Lower leg skin (tissue), 4 donors: ENCODE data around the gene OR5H2. TPM values are rescaled to one million over a fixed set of nuclear protein-coding genes. Genes with fewer than 3 reads are reported as not detected.

Source experiments
- DNase-seq, 2 donors: peaks; one replicate each; pipeline ENCODE4 v3.0.0-alpha.2; 2019; ENCODE audit warnings: low spot score in 2 of 2
- H3K4me3 ChIP-seq: fragments of 200-600 bp; sonication (generic); 2 replicates; pipeline ENCODE4 v1.5.1; 2017; ENCODE audit warnings: mild to moderate bottlenecking, low read depth; ENCODE audit not compliant: poor library complexity, severe bottlenecking
- CTCF ChIP-seq, 3 donors: fragments of 450-650 bp; IDR thresholded peaks; one replicate each; pipeline ENCODE4 v1.5.1; 2016; ENCODE audit warnings: antibody characterized with exemption in 3 of 3, mild to moderate bottlenecking in 3 of 3, moderate library complexity in 2 of 3
- POLR2A ChIP-seq, 2 donors: fragments of 450-650 bp; IDR thresholded peaks; one replicate each; pipeline ENCODE4 v1.6.1; 2016 to 2017; ENCODE audit warnings: antibody characterized with exemption in 2 of 2, mild to moderate bottlenecking in 1 of 2, moderate library complexity in 1 of 2
- WGBS, 2 donors: methylation state at CpG; one replicate each; pipeline ENCODE4 v1.1.5; 2018; 5-methylcytosine and 5-hydroxymethylcytosine counted together
- intact Hi-C: fragments of 100-400 bp; cut with DNase I; formaldehyde crosslinking; loops from one replicate; pipeline ENCODE4 v1.15.0; 2023; ENCODE audit warnings: low total_unique reads
- total RNA-seq, 4 donors: library from RNA; depleted of rRNA; stranded (reverse); fragments of >200 nt; gene quantifications; one replicate each; pipeline ENCODE4 v1.1.0, GENCODE V29; 2016

Gene OR5H2
- total RNA-seq, 4 donors from 2014 or later: not detected

- intact Hi-C loops: no loop called here
- TF ChIP-seq POLR2A (IDR thresholded peaks at IDR 0.05): no peak
- no peak overlapping the region for H3K4me3 ChIP-seq
- 79 to 85% methylated on average over 1 of the region's 1 CpG for WGBS, 2 donors
- DNase-seq: no peak
Measured at GRCh38 chr3:98290916-98291315, 8.6 kb downstream of the OR5H2 start.

- H3K4me3 ChIP-seq: no peak overlapping the region
- DNase-seq: no peak
- WGBS, 2 donors: 86 to 89% methylated on average over 10 of the region's 10 CpGs
- intact Hi-C loops: no loop called here
- TF ChIP-seq POLR2A (IDR thresholded peaks at IDR 0.05) (no peak), CTCF (IDR thresholded peaks at IDR 0.05) (no peak)
Measured at GRCh38 chr3:98291332-98291957, 9.1 kb downstream of the OR5H2 start.

- intact Hi-C loops: loop anchor here (10.0 kb wide), 1 partner anchor 277 kb away; no protein-coding TSS in a partner anchor
- no peak for DNase-seq
- H3K4me3 ChIP-seq: no peak overlapping the region
- WGBS, 2 donors: 78 to 83% methylated on average over 2 of the region's 2 CpGs
- TF ChIP-seq CTCF (IDR thresholded peaks at IDR 0.05) (no peak), POLR2A (IDR thresholded peaks at IDR 0.05) (no peak)
Measured at GRCh38 chr3:98322101-98322500, 39.8 kb downstream of the OR5H2 start.

GRCh38 chr3:98322686-98323085 lies 40.4 kb downstream of the OR5H2 start:
- no peak for TF ChIP-seq POLR2A (IDR thresholded peaks at IDR 0.05)
- TF ChIP-seq CTCF (IDR thresholded peaks at IDR 0.05): no peak
- no peak for DNase-seq
- intact Hi-C loops: loop anchor here (10.0 kb wide), 1 partner anchor 278 kb away; no protein-coding TSS in a partner anchor
- no peak overlapping the region for H3K4me3 ChIP-seq
- 70 to 78% methylated on average over 2 of the region's 2 CpGs for WGBS, 2 donors

GRCh38 chr3:98323425-98323824 lies 41.1 kb downstream of the OR5H2 start:
- intact Hi-C loops: loop anchor here (10.0 kb wide), 1 partner anchor 279 kb away; no protein-coding TSS in a partner anchor
- TF ChIP-seq POLR2A (IDR thresholded peaks at IDR 0.05) (no peak), CTCF (IDR thresholded peaks at IDR 0.05) (no peak)
- H3K4me3 ChIP-seq: no peak overlapping the region
- no peak for DNase-seq

- intact Hi-C loops: loop anchor here (10.0 kb wide), 1 partner anchor 280 kb away; no protein-coding TSS in a partner anchor
- no peak overlapping the region for H3K4me3 ChIP-seq
- WGBS, 2 donors: 75 to 78% methylated on average over 12 of the region's 12 CpGs
- no peak for TF ChIP-seq POLR2A (IDR thresholded peaks at IDR 0.05)
- TF ChIP-seq CTCF (IDR thresholded peaks at IDR 0.05): no peak
- no peak for DNase-seq
Measured at GRCh38 chr3:98325055-98325454, 42.8 kb downstream of the OR5H2 start.
